ENCODE measurements around the gene RNF217. TPM values are rescaled to one million over a fixed set of nuclear protein-coding genes. Genes with fewer than 3 reads are reported as not detected.

RNF217 gene
- total and polyA plus RNA-seq, 2 of the 13 experiments (the other 11 are each of a cell fraction or from before 2014, with no cell fraction given) = 2.2 to 2.4 TPM

DNA sequence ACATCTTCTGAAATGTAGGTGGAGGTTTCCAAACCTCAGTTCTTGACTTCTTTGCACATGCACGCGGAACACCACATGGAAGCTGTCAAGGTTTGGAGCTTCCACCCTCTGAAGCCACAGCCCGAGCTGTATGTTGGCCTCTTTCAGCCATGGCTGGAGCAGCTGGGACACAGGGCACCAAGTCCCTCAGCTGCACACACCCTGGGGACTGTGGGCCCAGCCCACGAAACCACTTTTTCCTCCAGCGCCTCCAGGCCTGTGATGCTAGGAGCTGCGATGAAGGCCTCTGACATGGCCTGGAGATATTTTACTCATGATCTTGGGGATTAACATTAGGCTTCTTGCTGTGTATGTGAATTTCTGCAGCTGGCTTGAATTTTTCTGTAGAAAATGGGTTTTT, 68.7 kb downstream of the RNF217 start:
- H2AFZ ChIP-seq (ENCODE audit: low read length) = no peak overlapping the region
- DNase-seq (ENCODE audit: low spot score) = no peak
- H3K27ac ChIP-seq (ENCODE audit: extremely low read length, insufficient read depth, low read length) = no peak overlapping the region
- TF ChIP-seq MBD4 (IDR thresholded peaks at IDR 0.05; ENCODE audit: borderline replicate concordance, low read length) (no peak), RXRB (CRISPR knock-in tag; IDR thresholded peaks at IDR 0.05; ENCODE audit: borderline replicate concordance) (no peak), NFIC (IDR thresholded peaks at IDR 0.05; ENCODE audit: low read length) (no peak), ZNF720 (CRISPR knock-in tag; IDR thresholded peaks at IDR 0.05) (no peak), FOSL2 (CRISPR knock-in tag; IDR thresholded peaks at IDR 0.05) (no peak), HCFC1 (IDR thresholded peaks at IDR 0.05; ENCODE audit: low read depth, low read length) (no peak), AHR (CRISPR knock-in tag; IDR thresholded peaks at IDR 0.05) (no peak), NBN (conservative IDR thresholded peaks at IDR 0.05) (no peak), ZFAT (CRISPR knock-in tag; conservative IDR thresholded peaks at IDR 0.05) (no peak), ZNF552 (CRISPR knock-in tag; IDR thresholded peaks at IDR 0.05; ENCODE audit: borderline replicate concordance) (no peak), ZNF563 (CRISPR knock-in tag; IDR thresholded peaks at IDR 0.05) (no peak), ELF4 (CRISPR knock-in tag; IDR thresholded peaks at IDR 0.05; ENCODE audit: borderline replicate concordance) (no peak), GTF2F1 (IDR thresholded peaks at IDR 0.05; ENCODE audit: low read length) (no peak)
- TF ChIP-seq, protein P1, sequence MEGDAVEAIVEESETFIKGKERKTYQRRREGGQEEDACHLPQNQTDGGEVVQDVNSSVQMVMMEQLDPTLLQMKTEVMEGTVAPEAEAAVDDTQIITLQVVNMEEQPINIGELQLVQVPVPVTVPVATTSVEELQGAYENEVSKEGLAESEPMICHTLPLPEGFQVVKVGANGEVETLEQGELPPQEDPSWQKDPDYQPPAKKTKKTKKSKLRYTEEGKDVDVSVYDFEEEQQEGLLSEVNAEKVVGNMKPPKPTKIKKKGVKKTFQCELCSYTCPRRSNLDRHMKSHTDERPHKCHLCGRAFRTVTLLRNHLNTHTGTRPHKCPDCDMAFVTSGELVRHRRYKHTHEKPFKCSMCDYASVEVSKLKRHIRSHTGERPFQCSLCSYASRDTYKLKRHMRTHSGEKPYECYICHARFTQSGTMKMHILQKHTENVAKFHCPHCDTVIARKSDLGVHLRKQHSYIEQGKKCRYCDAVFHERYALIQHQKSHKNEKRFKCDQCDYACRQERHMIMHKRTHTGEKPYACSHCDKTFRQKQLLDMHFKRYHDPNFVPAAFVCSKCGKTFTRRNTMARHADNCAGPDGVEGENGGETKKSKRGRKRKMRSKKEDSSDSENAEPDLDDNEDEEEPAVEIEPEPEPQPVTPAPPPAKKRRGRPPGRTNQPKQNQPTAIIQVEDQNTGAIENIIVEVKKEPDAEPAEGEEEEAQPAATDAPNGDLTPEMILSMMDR (CRISPR knock-in tag; IDR thresholded peaks at IDR 0.05) = no peak
- TF ChIP-seq, protein P2, sequence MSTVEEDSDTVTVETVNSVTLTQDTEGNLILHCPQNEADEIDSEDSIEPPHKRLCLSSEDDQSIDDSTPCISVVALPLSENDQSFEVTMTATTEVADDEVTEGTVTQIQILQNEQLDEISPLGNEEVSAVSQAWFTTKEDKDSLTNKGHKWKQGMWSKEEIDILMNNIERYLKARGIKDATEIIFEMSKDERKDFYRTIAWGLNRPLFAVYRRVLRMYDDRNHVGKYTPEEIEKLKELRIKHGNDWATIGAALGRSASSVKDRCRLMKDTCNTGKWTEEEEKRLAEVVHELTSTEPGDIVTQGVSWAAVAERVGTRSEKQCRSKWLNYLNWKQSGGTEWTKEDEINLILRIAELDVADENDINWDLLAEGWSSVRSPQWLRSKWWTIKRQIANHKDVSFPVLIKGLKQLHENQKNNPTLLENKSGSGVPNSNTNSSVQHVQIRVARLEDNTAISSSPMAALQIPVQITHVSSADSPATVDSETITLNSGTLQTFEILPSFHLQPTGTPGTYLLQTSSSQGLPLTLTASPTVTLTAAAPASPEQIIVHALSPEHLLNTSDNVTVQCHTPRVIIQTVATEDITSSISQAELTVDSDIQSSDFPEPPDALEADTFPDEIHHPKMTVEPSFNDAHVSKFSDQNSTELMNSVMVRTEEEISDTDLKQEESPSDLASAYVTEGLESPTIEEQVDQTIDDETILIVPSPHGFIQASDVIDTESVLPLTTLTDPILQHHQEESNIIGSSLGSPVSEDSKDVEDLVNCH (CRISPR knock-in tag; IDR thresholded peaks at IDR 0.05) = no peak
- H3K9ac ChIP-seq (ENCODE audit: insufficient read depth, low read depth, low read length) = no peak overlapping the region
- H3K4me3 ChIP-seq (replicated peaks in 1 of 3; ENCODE audit: insufficient read depth in 1 of 3, low read depth in 2 of 3, low read length in 3 of 3) = no peak overlapping the region
- 25% methylated on average over 3 of the region's 6 CpGs for WGBS (ENCODE audit: low lambda C conversion rate)
- no peaks in the 10 kb centered on the region for H3K27me3 ChIP-seq (ENCODE audit: control insufficient read depth in 1 of 2, insufficient read depth in 2 of 2, low read length in 2 of 2)
- no peaks in the 10 kb centered on the region for H3K79me2 ChIP-seq (ENCODE audit: insufficient read depth, low read length)
- CTCF ChIA-PET (ENCODE audit: low intra/inter-chr PET ratio, low total read pairs) = no interaction called here
- no peaks in the 10 kb centered on the region for H3K36me3 ChIP-seq (replicated peaks in 1 of 2; ENCODE audit: control insufficient read depth in 1 of 2, insufficient read depth in 2 of 2, low read length in 2 of 2)
- no peaks in the 10 kb centered on the region for H3K4me1 ChIP-seq (ENCODE audit: insufficient read depth, low read length)
- in situ Hi-C loops (cut with HindIII; ENCODE audit: extremely low pct_ligation_motif_present, low pct_unique_long_range_greater_than_20kb) (no loop called here), intact Hi-C loops (cut with micrococcal nuclease; ENCODE audit: unreplicated experiment) (no loop called here)
- no peaks in the 10 kb centered on the region for H3K9me3 ChIP-seq (ENCODE audit: low read length)
- no peak overlapping the region for H3K4me2 ChIP-seq (ENCODE audit: low read depth, low read length)
- no peaks in the 10 kb centered on the region for H4K20me1 ChIP-seq (ENCODE audit: insufficient read depth, low read length)
- POLR2A ChIA-PET = no interaction called here
- ATAC-seq = no peak
- BruUV-seq (replicated peaks) = no TSS peak
- FAIRE-seq = no peak

Measured in HepG2 (cell line).